GM23338 (cell line): ENCODE measurements around the gene C5AR1. TPM values are rescaled to one million over a fixed set of nuclear protein-coding genes. Genes with fewer than 3 reads are reported as not detected.

Source experiments
- ATAC-seq: fragments of 200-7000 bp; cut with Tn5 transposase; 3 replicates; pipeline ENCODE4 v1.9.1; 2020
- DNase-seq: peaks from one replicate; pipeline ENCODE4 v3.0.0-alpha.2; 2015; ENCODE audit warnings: low spot score
- H2AFZ ChIP-seq: fragments of 200-600 bp; sonication (generic); 2 replicates; pipeline ENCODE4 v1.8.0; 2016; ENCODE audit warnings: antibody characterized with exemption, mild to moderate bottlenecking, moderate library complexity
- H3F3A ChIP-seq: fragments of 200-600 bp; sonication (generic); replicated peaks from 2 replicates; pipeline ENCODE4 v1.8.0; 2017; ENCODE audit warnings: antibody characterized with exemption, mixed run types, low read depth
- H3K27ac ChIP-seq: fragments of 200-600 bp; sonication (generic); 2 replicates; pipeline ENCODE4 v1.6.1; 2016; ENCODE audit warnings: low read depth
- H3K27me3 ChIP-seq: fragments of 200-600 bp; sonication (generic); 2 replicates; pipeline ENCODE4 v1.8.0; 2016; ENCODE audit warnings: mild to moderate bottlenecking, mixed run types, moderate library complexity; ENCODE audit not compliant: insufficient read depth
- H3K36me3 ChIP-seq: fragments of 200-600 bp; sonication (generic); 2 replicates; pipeline ENCODE4 v1.8.0; 2016; ENCODE audit warnings: mild to moderate bottlenecking; ENCODE audit not compliant: insufficient read depth
- H3K4me1 ChIP-seq: fragments of 200-600 bp; sonication (generic); 2 replicates; pipeline ENCODE4 v1.8.0; 2016; ENCODE audit warnings: mild to moderate bottlenecking, moderate library complexity; ENCODE audit not compliant: insufficient read depth
- H3K4me2 ChIP-seq: fragments of 200-600 bp; sonication (generic); 2 replicates; pipeline ENCODE4 v1.7.1; 2017; ENCODE audit warnings: mixed run types
- H3K4me3 ChIP-seq: fragments of 200-600 bp; sonication (generic); 2 replicates; pipeline ENCODE4 v1.6.1; 2016; ENCODE audit warnings: mixed run types
- H3K79me2 ChIP-seq: fragments of 200-600 bp; sonication (generic); replicated peaks from 2 replicates; pipeline ENCODE4 v1.8.0; 2017; ENCODE audit warnings: mild to moderate bottlenecking; ENCODE audit not compliant: insufficient read depth
- H3K9me2 ChIP-seq: fragments of 200-600 bp; sonication (generic); 2 replicates; pipeline ENCODE4 v1.8.0; 2017; ENCODE audit not compliant: insufficient read depth
- H4K20me1 ChIP-seq: fragments of 200-600 bp; sonication (generic); replicated peaks from 2 replicates; pipeline ENCODE4 v1.8.0; 2017; ENCODE audit warnings: mild to moderate bottlenecking; ENCODE audit not compliant: insufficient read depth
- H3K27ac Mint-ChIP-seq: 2 replicates; pipeline ENCODE4 v1.8.0; 2020; ENCODE audit warnings: inconsistent platforms, mild to moderate bottlenecking, moderate library complexity, mixed read lengths
- H3K27me3 Mint-ChIP-seq: 3 replicates; pipeline ENCODE4 v1.8.0; 2022; ENCODE audit warnings: low read depth, mild to moderate bottlenecking, moderate library complexity, mixed read lengths, inconsistent platforms; ENCODE audit not compliant: insufficient read depth, poor library complexity
- H3K36me3 Mint-ChIP-seq: 3 replicates; pipeline ENCODE4 v1.8.0; 2021; ENCODE audit warnings: low read depth, mild to moderate bottlenecking, inconsistent platforms, moderate library complexity, mixed read lengths
- H3K4me1 Mint-ChIP-seq: 3 replicates; pipeline ENCODE4 v1.8.0; 2020; ENCODE audit warnings: mild to moderate bottlenecking, inconsistent platforms, mixed read lengths
- H3K4me3 Mint-ChIP-seq: 3 replicates; pipeline ENCODE4 v1.8.0; 2021; ENCODE audit warnings: moderate library complexity, mild to moderate bottlenecking, inconsistent platforms, mixed read lengths
- H3K9me3 Mint-ChIP-seq: 3 replicates; pipeline ENCODE4 v1.8.0; 2020; ENCODE audit warnings: moderate library complexity, mild to moderate bottlenecking, inconsistent platforms, mixed read lengths
- CREB1 ChIP-seq: fragments of 250-450 bp; sonication (Bioruptor Pico); IDR thresholded peaks from 2 replicates; pipeline ENCODE4 v1.5.0; 2020; ENCODE audit warnings: low read depth, mild to moderate bottlenecking, moderate library complexity
- CTCF ChIP-seq, 2 experiments: fragments of 200-600 bp in 1 of 2; sonication (generic) in 1 of 2; conservative IDR thresholded peaks; 2 replicates each; pipeline versions ENCODE4 v1.5.1 to v1.6.1; 2016 to 2017; ENCODE audit warnings: antibody characterized with exemption in 2 of 2, low read depth in 2 of 2, mild to moderate bottlenecking in 2 of 2, moderate library complexity in 1 of 2
- ETS1 ChIP-seq: IDR thresholded peaks from 2 replicates; pipeline ENCODE4 v1.6.1; 2016; ENCODE audit warnings: antibody characterized with exemption
- EZH2 ChIP-seq: fragments of 200-600 bp; sonication (generic); IDR thresholded peaks from one replicate; pipeline ENCODE4 v1.8.0; 2017; ENCODE audit warnings: antibody characterized with exemption, mild to moderate bottlenecking, low read depth; ENCODE audit not compliant: unreplicated experiment
- EZH2phosphoT487 ChIP-seq: fragments of 200-600 bp; sonication (generic); IDR thresholded peaks from one replicate; pipeline ENCODE4 v1.8.1; 2018; ENCODE audit warnings: antibody characterized with exemption; ENCODE audit not compliant: unreplicated experiment
- NANOG ChIP-seq: IDR thresholded peaks from 2 replicates; pipeline ENCODE4 v1.6.1; 2016; ENCODE audit warnings: antibody characterized with exemption, borderline replicate concordance
- POLR2AphosphoS5 ChIP-seq: IDR thresholded peaks from 2 replicates; pipeline ENCODE4 v1.6.1; 2016; ENCODE audit warnings: antibody characterized with exemption, low read depth
- REST ChIP-seq: IDR thresholded peaks from one replicate; pipeline ENCODE4 v1.6.1; 2018; ENCODE audit warnings: antibody characterized with exemption; ENCODE audit not compliant: unreplicated experiment
- ZNF114 ChIP-seq: fragments of 250-450 bp; sonication (Bioruptor Pico); IDR thresholded peaks from 2 replicates; pipeline ENCODE4 v1.5.0; 2020; ENCODE audit warnings: mild to moderate bottlenecking, moderate library complexity
- ZNF331 ChIP-seq: fragments of 250-450 bp; sonication (Bioruptor Pico); IDR thresholded peaks from 2 replicates; pipeline ENCODE4 v1.5.0; 2020; ENCODE audit warnings: low read depth, mild to moderate bottlenecking, moderate library complexity
- polyA plus RNA-seq: library from polyadenylated mRNA; unstranded; fragments of >200 nt; fragmentation: Nextera tagmentation; extraction: Ambion mirVana; gene quantifications from 2 replicates; pipeline ENCODE4 v1.2.1, GENCODE V29; 2016
- total RNA-seq: library from RNA; depleted of rRNA; stranded (reverse); fragments of >200 nt; shearing (Covaris generic); gene quantifications from 2 replicates; pipeline ENCODE4 v1.2.3, GENCODE V29; 2014

C5AR1 gene
- total and polyA plus RNA-seq, 2 experiments from 2014 or later = 0.08 TPM; not detected in 1

GRCh38 chr19:47313754-47314295 is 4.2 kb downstream of the C5AR1 start (continued):
- TF ChIP-seq REST = no peak
- no peak for TF ChIP-seq ETS1
- no peak for TF ChIP-seq CREB1 (CRISPR knock-in tag)
- no peak for TF ChIP-seq EZH2
- TF ChIP-seq POLR2AphosphoS5 = no peak
- TF ChIP-seq ZNF331 = no peak
- no peak for TF ChIP-seq CTCF (conservative IDR thresholded peaks at IDR 0.05; ENCODE audit: low read depth in 2 of 2)

- ATAC-seq = peak; percentile 44; the same call in 2 of the 3 replicates
- Histone ChIP-seq H3K79me2 (no peaks in the 10 kb centered on the region), H3K27ac (no peak overlapping the region), H2AFZ (0 out of 2 replicates have a peak overlapping the region, but pooled peaks have one; percentile 14), H3F3A (no peaks in the 10 kb centered on the region), H3K36me3 (no peaks in the 10 kb centered on the region), H4K20me1 (no peaks in the 10 kb centered on the region), H3K27me3 (no peaks in the 10 kb centered on the region), H3K4me3 (no peak overlapping the region), H3K4me2 (no peak overlapping the region), H3K9me2 (no peaks in the 10 kb centered on the region), H3K4me1 (no peaks in the 10 kb centered on the region)
- H3K27ac Mint-ChIP-seq = no peak overlapping the region
- peak; percentile 46 for DNase-seq
- no peaks in the 10 kb centered on the region for H3K36me3 Mint-ChIP-seq
- H3K4me3 Mint-ChIP-seq = no peak overlapping the region
- no peaks in the 10 kb centered on the region for H3K4me1 Mint-ChIP-seq
- peaks cover 12% of the 10 kb centered on the region for H3K27me3 Mint-ChIP-seq
- peaks cover 3% of the 10 kb centered on the region; the same call in 1 of the 3 replicates for H3K9me3 Mint-ChIP-seq
- no peak for TF ChIP-seq EZH2phosphoT487
- no peak for TF ChIP-seq ETS1
- no peak for TF ChIP-seq CTCF (conservative IDR thresholded peaks at IDR 0.05; ENCODE audit: low read depth in 2 of 2)
- no peak for TF ChIP-seq ZNF114
- TF ChIP-seq REST = no peak
- no peak for TF ChIP-seq NANOG
- no peak for TF ChIP-seq POLR2AphosphoS5
- TF ChIP-seq CREB1 (CRISPR knock-in tag) = no peak
Observed at GRCh38 chr19:47315125-47315821, 5.6 kb downstream of the C5AR1 start.
